HepG2 (cell line): ENCODE measurements around the gene GRAMD1A. TPM values are rescaled to one million over a fixed set of nuclear protein-coding genes. Genes with fewer than 3 reads are reported as not detected.

Source experiments
- ATAC-seq: fragments of 200-7000 bp; cut with Tn5 transposase; 3 replicates; pipeline ENCODE4 v1.9.1; 2020; ENCODE audit warnings: mild to moderate bottlenecking, moderate library complexity
- BruUV-seq: library from RNA; stranded (reverse); fragments of 400-500 nt; replicated peaks from 2 replicates; lab custom pipeline; 2021; lab: Mats Ljungman, UMichigan
- CTCF ChIA-PET: fragments of 300-600 bp; formaldehyde crosslinking; extraction: SDS; loops from one replicate; lab custom pipeline; 2021; ENCODE audit warnings: low total read pairs, inconsistent platforms, low intra/inter-chr PET ratio; lab: Yijun Ruan, JAX
- POLR2A ChIA-PET: fragments of 350-600 bp; sonication (Branson Sonifier 250); formaldehyde crosslinking; loops from one replicate; lab custom pipeline; 2020; ENCODE audit warnings: antibody characterized with exemption, inconsistent platforms; lab: Yijun Ruan, JAX
- DNase-seq: peaks from one replicate; pipeline ENCODE4 v3.0.0-alpha.2; 2015; ENCODE audit warnings: low spot score
- FAIRE-seq: peaks from 3 replicates; lab custom pipeline; 2011; peaks lifted over from hg19 to GRCh38; lab: Jason Lieb, UNC
- H2AFZ ChIP-seq: one replicate; pipeline ENCODE4 v1.6.1; 2011; ENCODE audit warnings: low read length, inconsistent platforms
- H3K27ac ChIP-seq: fragments of 300-600 bp; 3 replicates; pipeline ENCODE4 v1.8.0; 2011; ENCODE audit warnings: mixed run types, mild to moderate bottlenecking, mixed read lengths, low read length, inconsistent platforms; ENCODE audit not compliant: insufficient read depth; ENCODE audit errors: extremely low read length
- H3K27me3 ChIP-seq, 2 experiments: fragments of 200-600 bp in 1 of 2; 2 replicates in 1 of 2; 3 replicates in 1 of 2; pipeline versions ENCODE4 v1.6.0 to v1.8.0; 2011; ENCODE audit warnings: low read length in 2 of 2, mild to moderate bottlenecking in 2 of 2, moderate library complexity in 2 of 2, inconsistent platforms in 1 of 2; ENCODE audit not compliant: insufficient read depth in 2 of 2, control insufficient read depth in 1 of 2
- H3K36me3 ChIP-seq, 2 experiments: fragments of 200-600 bp in 1 of 2; replicated peaks in 1 of 2; 2 replicates in 1 of 2; 3 replicates in 1 of 2; pipeline versions ENCODE4 v1.5.1 to v1.8.0; 2011; ENCODE audit warnings: low read length in 2 of 2, inconsistent platforms in 1 of 2; ENCODE audit not compliant: insufficient read depth in 2 of 2, control insufficient read depth in 1 of 2
- H3K4me1 ChIP-seq: 2 replicates; pipeline ENCODE4 v1.5.1; 2012; ENCODE audit warnings: low read length, inconsistent platforms; ENCODE audit not compliant: insufficient read depth
- H3K4me2 ChIP-seq: 2 replicates; pipeline ENCODE4 v1.6.0; 2011; ENCODE audit warnings: low read depth, low read length, inconsistent platforms
- H3K4me3 ChIP-seq, 3 experiments: fragments of 200-600 bp in 1 of 3; sonication (generic), shearing (Covaris generic) in 1 of 3; replicated peaks in 1 of 3; 2 replicates each; pipeline ENCODE4 v1.5.1; 2011 to 2016; ENCODE audit warnings: low read length in 3 of 3, inconsistent platforms in 2 of 3, low read depth in 2 of 3, mild to moderate bottlenecking in 2 of 3, control low read depth in 1 of 3, mixed read lengths in 1 of 3; ENCODE audit not compliant: insufficient read depth in 1 of 3
- H3K79me2 ChIP-seq: one replicate; pipeline ENCODE4 v1.6.1; 2011; ENCODE audit warnings: low read length, inconsistent platforms; ENCODE audit not compliant: insufficient read depth
- H3K9ac ChIP-seq: 2 replicates; pipeline ENCODE4 v1.6.0; 2011; ENCODE audit warnings: mild to moderate bottlenecking, low read depth, low read length, inconsistent platforms; ENCODE audit not compliant: insufficient read depth
- H3K9me3 ChIP-seq: 2 replicates; pipeline ENCODE4 v1.5.1; 2012; ENCODE audit warnings: mild to moderate bottlenecking, low read length
- H4K20me1 ChIP-seq: 2 replicates; pipeline ENCODE4 v1.6.0; 2011; ENCODE audit warnings: inconsistent platforms, mild to moderate bottlenecking, low read length, moderate library complexity; ENCODE audit not compliant: insufficient read depth
- ATF2 ChIP-seq: sonication (generic); formaldehyde crosslinking; IDR thresholded peaks from 2 replicates; pipeline ENCODE4 v1.4.0; 2020; ENCODE audit warnings: missing genetic modification reagents
- IRF9 ChIP-seq: sonication (generic); formaldehyde crosslinking; IDR thresholded peaks from 2 replicates; pipeline ENCODE4 v1.8.0; 2022; ENCODE audit warnings: missing genetic modification reagents, mild to moderate bottlenecking, borderline replicate concordance
- PPARG ChIP-seq: conservative IDR thresholded peaks from 2 replicates; pipeline ENCODE4 v1.6.1; 2016; ENCODE audit warnings: missing biosample characterization, missing genetic modification reagents
- ZNF274 ChIP-seq: sonication (generic); formaldehyde crosslinking; IDR thresholded peaks from 2 replicates; pipeline ENCODE4 v1.5.1; 2020; ENCODE audit warnings: mild to moderate bottlenecking, missing genetic modification reagents
- ZNF331 ChIP-seq: sonication (generic); formaldehyde crosslinking; IDR thresholded peaks from 2 replicates; pipeline ENCODE4 v1.4.0; 2020; ENCODE audit warnings: missing genetic modification reagents
- ZNF34 ChIP-seq: sonication (generic); formaldehyde crosslinking; IDR thresholded peaks from 2 replicates; pipeline ENCODE4 v1.4.0; 2020; ENCODE audit warnings: mild to moderate bottlenecking, missing genetic modification reagents, borderline replicate concordance
- ZNF546 ChIP-seq: sonication (generic); formaldehyde crosslinking; conservative IDR thresholded peaks from 2 replicates; pipeline ENCODE4 v1.8.1; 2023; ENCODE audit warnings: mild to moderate bottlenecking, missing genetic modification reagents
- ZNF629 ChIP-seq: sonication (generic); formaldehyde crosslinking; conservative IDR thresholded peaks from 2 replicates; pipeline ENCODE4 v1.5.0; 2020; ENCODE audit warnings: missing genetic modification reagents
- ZNF687 ChIP-seq: sonication (generic); formaldehyde crosslinking; IDR thresholded peaks from 2 replicates; pipeline ENCODE4 v1.5.1; 2020; ENCODE audit warnings: mild to moderate bottlenecking, missing genetic modification reagents, moderate library complexity
- ZNF724P ChIP-seq: sonication (generic); formaldehyde crosslinking; IDR thresholded peaks from 2 replicates; pipeline ENCODE4 v1.8.0; 2022; ENCODE audit warnings: missing genetic modification reagents, borderline replicate concordance
- WGBS: methylation state at CpG from one replicate; pipeline ENCODE4 v1.1.6; 2017; ENCODE audit warnings: low lambda C conversion rate; 5-methylcytosine and 5-hydroxymethylcytosine counted together
- in situ Hi-C: cut with HindIII; loops from 2 replicates; pipeline ENCODE4 v1.10.0; 2017; ENCODE audit warnings: low pct_unique_long_range_greater_than_20kb; ENCODE audit not compliant: extremely low pct_ligation_motif_present
- intact Hi-C: fragments of 100-400 bp; cut with micrococcal nuclease; formaldehyde crosslinking; loops from one replicate; pipeline ENCODE4 v1.10.0; 2022; ENCODE audit not compliant: unreplicated experiment
- polyA plus RNA-seq, 8 experiments: library from polyadenylated mRNA; depleted of rRNA in 3 of 8; stranded (reverse) in 7 of 8; unstranded in 1 of 8; fragments of >200 nt; fragmentation: Illumina TruSeq in 4 of 8; extraction: Trizol in 4 of 8; gene quantifications; 2 replicates each; pipeline versions ENCODE4 v1.2.1 to v1.2.3, GENCODE V29; 2011 to 2016; ENCODE audit warnings: low read depth in 4 of 8, missing spikeins in 1 of 8, mixed read lengths in 1 of 8; ENCODE audit not compliant: insufficient read depth in 1 of 8
- total RNA-seq, 5 experiments: library from RNA; depleted of rRNA; stranded (reverse); fragments of >200 nt; fragmentation: Illumina TruSeq; extraction: Trizol; gene quantifications; 2 replicates each; pipeline ENCODE4 v1.2.3, GENCODE V29; 2016; ENCODE audit warnings: low read depth in 1 of 5

GRAMD1A gene
- total and polyA plus RNA-seq, 2 of the 13 experiments (the other 11 are each of a cell fraction or from before 2014, with no cell fraction given): 14.7 to 181 TPM

GRCh38 chr19:35006342-35006998, 6.3 kb downstream of the GRAMD1A start (continued):
- TF ChIP-seq ATF2 (peak; percentile 82; the same call in 1 of the 2 replicates), ZNF331 (CRISPR knock-in tag) (peak; percentile 92)

DNA sequence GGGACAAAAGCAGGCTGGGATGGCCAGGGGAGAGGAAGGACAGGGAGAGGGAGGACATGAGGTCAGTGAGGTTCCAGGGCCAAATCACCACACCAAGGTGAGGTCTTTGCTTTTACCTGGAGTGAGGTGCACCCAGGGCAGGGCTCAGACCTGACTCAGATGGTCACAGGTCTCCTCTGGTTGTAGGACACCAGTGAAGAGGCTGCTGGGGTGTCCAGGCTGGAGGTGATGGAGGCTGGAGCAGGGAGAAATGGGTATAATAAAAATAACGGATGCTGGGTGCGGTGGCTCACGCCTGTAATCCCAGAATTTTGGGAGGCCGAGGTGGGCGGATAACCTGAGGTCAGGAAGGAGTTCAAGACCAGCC, 6.9 kb downstream of the GRAMD1A start:
- intact Hi-C loops: loop anchor here (1.0 kb wide), 1 partner anchor 12 kb away; no protein-coding TSS in a partner anchor
- Histone ChIP-seq H3K4me3 (peak overlapping the region in 1 of 3 experiments; percentile 10; a peak in 1 of 6 replicates), H3K79me2 (peaks cover 38% of the 10 kb centered on the region), H3K27me3 (no peaks in the 10 kb centered on the region), H3K9me3 (no peaks in the 10 kb centered on the region), H4K20me1 (peaks cover 50% of the 10 kb centered on the region), H2AFZ (no peak overlapping the region), H3K36me3 (peaks cover 18 to 30% of the 10 kb centered on the region in 2 experiments), H3K9ac (no peak overlapping the region), H3K4me2 (peak overlapping the region; percentile 50), H3K27ac (peak overlapping the region; percentile 8), H3K4me1 (peaks cover 56% of the 10 kb centered on the region)
- FAIRE-seq (peak; percentile 8), DNase-seq (no peak), ATAC-seq (no peak)
- TF ChIP-seq ZNF274 (CRISPR knock-in tag) (0 out of 2 replicates have a peak, but pooled peaks have one; percentile 20), ZNF687 (peak; percentile 5; the same call in 1 of the 2 replicates), ZNF546 (CRISPR knock-in tag) (no peak), ZNF724P (CRISPR knock-in tag) (no peak), ZNF629 (CRISPR knock-in tag) (no peak), PPARG (CRISPR knock-in tag) (no peak), ZNF34 (CRISPR knock-in tag) (0 out of 2 replicates have a peak, but pooled peaks have one; percentile 40), IRF9 (CRISPR knock-in tag) (peak; percentile 16; the same call in 1 of the 2 replicates)
- BruUV-seq: no TSS peak
- in situ Hi-C loops: no loop called here
- POLR2A ChIA-PET: interaction anchor here (0.9 to 4.3 kb wide), 8 partner anchors 10 to 44 kb away, joined by 3 to 75 read pairs (median 4); partner anchors contain the start of gene HPN
- CTCF ChIA-PET: no interaction called here
- WGBS: 98% methylated on average over 5 of the region's 5 CpGs
